PC-9 (cell line): ENCODE measurements around the gene CLIC6. TPM values are rescaled to one million over a fixed set of nuclear protein-coding genes. Genes with fewer than 3 reads are reported as not detected.

Source experiments
- BruUV-seq: library from RNA; stranded (reverse); fragments of 400-500 nt; replicated peaks from 2 replicates; lab custom pipeline; 2021; lab: Mats Ljungman, UMichigan
- CTCF ChIA-PET: fragments of 300-600 bp; sonication (Branson Sonifier 250); formaldehyde crosslinking; loops from one replicate; lab custom pipeline; 2022; ENCODE audit warnings: antibody characterized with exemption; lab: Charles Lee
- POLR2A ChIA-PET: fragments of 300-600 bp; sonication (Branson Sonifier 250); formaldehyde crosslinking; loops from one replicate; lab custom pipeline; 2022; ENCODE audit warnings: antibody characterized with exemption; ENCODE audit not compliant: unreplicated experiment; lab: Charles Lee
- DNase-seq, 2 experiments: peaks; one replicate each; pipeline versions ENCODE4 v3.0.0 to v3.0.0-alpha.2; 2015 to 2022; ENCODE audit warnings: mixed read lengths in 1 of 2
- H2AFZ ChIP-seq: fragments of 200-600 bp; sonication (generic); 2 replicates; pipeline ENCODE4 v1.8.1; 2017; ENCODE audit warnings: antibody characterized with exemption
- H3F3A ChIP-seq: fragments of 200-600 bp; sonication (generic); 2 replicates; pipeline ENCODE4 v1.8.1; 2017; ENCODE audit warnings: antibody characterized with exemption, mild to moderate bottlenecking, low read depth; ENCODE audit not compliant: insufficient read depth
- H3K27ac ChIP-seq: fragments of 200-600 bp; sonication (generic); 2 replicates; pipeline ENCODE4 v1.6.1; 2016; ENCODE audit warnings: mixed run types
- H3K27me3 ChIP-seq: fragments of 200-600 bp; sonication (generic); 2 replicates; pipeline ENCODE4 v1.6.1; 2016; ENCODE audit warnings: low read depth, mixed run types; ENCODE audit not compliant: insufficient read depth
- H3K36me3 ChIP-seq: fragments of 200-600 bp; sonication (generic); 2 replicates; pipeline ENCODE4 v1.6.1; 2016; ENCODE audit warnings: low read depth, mixed run types
- H3K4me1 ChIP-seq: fragments of 200-600 bp; sonication (generic); replicated peaks from 2 replicates; pipeline ENCODE4 v1.6.1; 2016; ENCODE audit warnings: mixed run types; ENCODE audit not compliant: insufficient read depth
- H3K4me2 ChIP-seq: fragments of 200-600 bp; sonication (generic); 2 replicates; pipeline ENCODE4 v1.6.1; 2017; ENCODE audit warnings: mixed run types
- H3K4me3 ChIP-seq: fragments of 200-600 bp; sonication (generic); 2 replicates; pipeline ENCODE4 v1.6.1; 2016; ENCODE audit warnings: mixed run types
- H3K79me2 ChIP-seq: fragments of 200-600 bp; sonication (generic); 2 replicates; pipeline ENCODE4 v1.6.1; 2017; ENCODE audit warnings: low read depth, mixed run types
- H3K9me2 ChIP-seq: fragments of 200-600 bp; sonication (generic); 2 replicates; pipeline ENCODE4 v1.8.1; 2017; ENCODE audit warnings: mild to moderate bottlenecking; ENCODE audit not compliant: insufficient read depth
- H3K9me3 ChIP-seq: fragments of 200-600 bp; sonication (generic); 2 replicates; pipeline ENCODE4 v1.8.1; 2016; ENCODE audit warnings: low read depth; ENCODE audit not compliant: insufficient read depth
- H4K20me1 ChIP-seq: fragments of 200-600 bp; sonication (generic); 2 replicates; pipeline ENCODE4 v1.8.1; 2017; ENCODE audit not compliant: insufficient read depth
- CTCF ChIP-seq: fragments of 200-600 bp; sonication (generic); conservative IDR thresholded peaks from 2 replicates; pipeline ENCODE4 v1.6.1; 2017; ENCODE audit warnings: mixed run types, antibody characterized with exemption, mild to moderate bottlenecking, moderate library complexity
- EZH2 ChIP-seq: fragments of 200-600 bp; sonication (generic); IDR thresholded peaks from 2 replicates; pipeline ENCODE4 v1.8.0; 2017; ENCODE audit warnings: antibody characterized with exemption, low read depth
- intact Hi-C: fragments of 100-400 bp; cut with micrococcal nuclease; formaldehyde crosslinking; loops from one replicate; pipeline ENCODE4 v1.10.0; 2022; ENCODE audit not compliant: unreplicated experiment
- total RNA-seq: library from RNA; stranded (reverse); gene quantifications from 2 replicates; pipeline ENCODE4 v1.2.3, GENCODE V29; 2021

The CLIC6 gene
- total RNA-seq, 1 experiment from 2014 or later, result not detected

DNA sequence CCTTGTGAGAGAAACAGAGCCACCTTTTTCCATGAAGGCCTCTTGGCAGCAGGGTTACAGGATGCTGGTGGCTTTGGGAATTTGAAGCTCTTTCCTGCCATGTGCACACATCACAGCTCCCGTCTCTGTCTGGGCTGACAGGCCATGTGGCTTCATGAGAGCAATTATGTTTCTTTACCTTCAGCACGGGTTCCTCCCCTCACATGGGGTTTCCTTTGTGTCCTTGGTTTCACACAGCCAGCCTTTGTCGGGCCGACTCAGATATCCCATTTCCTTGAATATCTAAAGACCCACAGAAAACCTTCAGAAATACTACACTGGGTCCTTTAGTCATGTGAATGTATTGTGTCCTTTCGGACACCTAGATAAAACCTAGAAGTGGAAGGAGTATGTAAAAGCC, 7.1 kb downstream of the CLIC6 start:
- Histone ChIP-seq H2AFZ (no peak overlapping the region), H3K9me3 (no peaks in the 10 kb centered on the region), H3K27me3 (peaks cover 14% of the 10 kb centered on the region), H3K79me2 (no peaks in the 10 kb centered on the region), H3K4me3 (no peak overlapping the region), H3K4me1 (no peaks in the 10 kb centered on the region), H3K36me3 (no peaks in the 10 kb centered on the region), H3K4me2 (no peak overlapping the region), H4K20me1 (no peaks in the 10 kb centered on the region), H3F3A (no peaks in the 10 kb centered on the region), H3K27ac (no peak overlapping the region), H3K9me2 (no peaks in the 10 kb centered on the region)
- ChIA-PET CTCF (no interaction called here), POLR2A (no interaction called here)
- no peak for TF ChIP-seq EZH2
- TF ChIP-seq CTCF, result no peak
- intact Hi-C loops, result no loop called here
- DNase-seq, result no peak
- BruUV-seq, result no TSS peak

GRCh38 chr21:34679051-34679450, 10.3 kb downstream of the CLIC6 start:
- intact Hi-C loops, result no loop called here
- Histone ChIP-seq H3K79me2 (no peaks in the 10 kb centered on the region), H3K27me3 (no peaks in the 10 kb centered on the region), H3K27ac (no peak overlapping the region), H3K4me3 (no peak overlapping the region), H3K4me1 (no peaks in the 10 kb centered on the region), H3K36me3 (no peaks in the 10 kb centered on the region), H3F3A (no peaks in the 10 kb centered on the region), H3K4me2 (no peak overlapping the region), H3K9me2 (no peaks in the 10 kb centered on the region), H4K20me1 (no peaks in the 10 kb centered on the region), H3K9me3 (no peaks in the 10 kb centered on the region), H2AFZ (no peak overlapping the region)
- BruUV-seq, result no TSS peak
- CTCF ChIA-PET, result no interaction called here
- TF ChIP-seq CTCF (no peak), EZH2 (no peak)
- POLR2A ChIA-PET, result no interaction called here
- DNase-seq, result no peak

DNA sequence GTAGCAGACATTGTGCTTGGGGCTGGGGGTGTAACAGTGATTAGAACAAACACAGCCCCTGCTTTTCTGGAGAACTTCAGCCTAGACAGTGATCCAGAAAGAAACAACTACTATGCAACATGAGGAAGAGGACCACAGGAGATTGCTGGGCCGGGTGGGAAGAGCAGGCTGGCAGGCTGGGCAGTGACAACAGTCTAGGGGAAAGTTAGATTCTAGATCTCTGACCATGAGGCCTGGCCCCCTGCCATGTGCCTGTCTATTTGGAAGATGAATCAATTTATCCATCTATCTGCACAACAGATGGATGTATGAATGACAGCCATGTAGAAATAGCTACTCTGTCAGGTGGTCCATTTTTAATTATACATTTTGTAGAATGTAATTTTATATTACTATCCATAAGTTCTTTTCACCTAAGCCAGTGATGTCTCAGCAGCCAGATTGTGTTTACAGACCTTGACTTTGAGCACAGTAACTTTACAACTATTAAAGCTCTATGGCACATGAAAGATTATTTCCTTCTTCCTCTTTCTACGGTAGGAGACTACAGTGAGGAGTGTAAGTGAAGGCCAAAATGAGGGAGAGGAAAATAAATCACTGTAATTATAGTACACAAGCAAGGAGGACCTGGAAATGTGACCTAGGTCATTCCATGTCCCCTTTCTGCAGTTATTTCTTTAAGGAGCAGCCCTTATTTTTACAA, 15.5 kb downstream of the CLIC6 start:
- H3K27me3 ChIP-seq, result no peaks in the 10 kb centered on the region
- CTCF ChIA-PET, result no interaction called here

More for the DNA sequence above, 15.5 kb downstream of the CLIC6 start:
- Histone ChIP-seq H3F3A (no peaks in the 10 kb centered on the region), H3K27ac (no peak overlapping the region), H3K4me2 (no peak overlapping the region), H3K9me2 (no peaks in the 10 kb centered on the region), H2AFZ (no peak overlapping the region), H3K36me3 (no peaks in the 10 kb centered on the region), H3K4me1 (no peaks in the 10 kb centered on the region), H3K9me3 (no peaks in the 10 kb centered on the region), H3K79me2 (no peaks in the 10 kb centered on the region), H4K20me1 (no peaks in the 10 kb centered on the region), H3K4me3 (no peak overlapping the region)
- intact Hi-C loops, result no loop called here
- DNase-seq, result no peak
- POLR2A ChIA-PET, result no interaction called here
- no TSS peak for BruUV-seq
- TF ChIP-seq EZH2, result no peak
- no peak for TF ChIP-seq CTCF
